T-helper 9 cell (primary cell): ENCODE data around the gene HEATR3.
A peak's percentile ranks its signal among the peaks of the same experiment; 100 is the strongest.

Experiments
- DNase-seq: peaks from one replicate; pipeline ENCODE4 v3.0.0-alpha.2; 2020
- total RNA-seq, 2 donors: gene quantifications; one replicate each; lab custom pipeline; 2026; lab: John Stamatoyannopoulos, UW

HEATR3 gene
- total RNA-seq: 32.8 to 36.0 reads per million in 2 donors

- peak; percentile 90 for DNase-seq
Measured at GRCh38 chr16:50065624-50066481, at the start of gene HEATR3. TSS of gene HEATR3 (plus strand) at chr16:50065970. CDS start at chr16:50066132, 162 bp downstream.

- DNase-seq: no peak
Measured at GRCh38 chr16:50017553-50017952, 48.2 kb upstream of the HEATR3 start.

- no peak for DNase-seq
Measured at GRCh38 chr16:50021544-50021943, 44.2 kb upstream of the HEATR3 start.

GRCh38 chr16:50023641-50024040 lies 42.1 kb upstream of the HEATR3 start:
- no peak for DNase-seq

GRCh38 chr16:50024207-50024606 lies 41.6 kb upstream of the HEATR3 start:
- no peak for DNase-seq

GRCh38 chr16:50024684-50025536 lies 40.9 kb upstream of the HEATR3 start, which contains the start of gene CNEP1R1:
TSS of gene CNEP1R1 (plus strand) at chr16:50025225. CDS start at chr16:50025316, 91 bp downstream.
- DNase-seq: peak; percentile 81

GRCh38 chr16:50025537-50025931 lies 40.2 kb upstream of the HEATR3 start:
- peak; percentile 6 for DNase-seq

GRCh38 chr16:50027829-50028228 lies 37.9 kb upstream of the HEATR3 start:
- no peak for DNase-seq

- DNase-seq: no peak
Measured at GRCh38 chr16:50035468-50035992, 30.2 kb upstream of the HEATR3 start.

- DNase-seq: no peak
Measured at GRCh38 chr16:50036426-50036825, 29.3 kb upstream of the HEATR3 start.

- no peak for DNase-seq
Measured at GRCh38 chr16:50037662-50038220, 28.0 kb upstream of the HEATR3 start.

GRCh38 chr16:50038286-50038685 lies 27.5 kb upstream of the HEATR3 start:
- no peak for DNase-seq

- no peak for DNase-seq
Measured at GRCh38 chr16:50038756-50039529, 26.8 kb upstream of the HEATR3 start.

GRCh38 chr16:50040018-50040417 lies 25.8 kb upstream of the HEATR3 start:
- DNase-seq: no peak

GRCh38 chr16:50040710-50041109 lies 25.1 kb upstream of the HEATR3 start:
- no peak for DNase-seq

GRCh38 chr16:50043358-50043757 lies 22.4 kb upstream of the HEATR3 start:
- DNase-seq: no peak

GRCh38 chr16:50045412-50045811 lies 20.4 kb upstream of the HEATR3 start:
- no peak for DNase-seq

GRCh38 chr16:50046853-50047252 lies 18.9 kb upstream of the HEATR3 start:
- no peak for DNase-seq

- no peak for DNase-seq
Measured at GRCh38 chr16:50047864-50048263, 17.9 kb upstream of the HEATR3 start.

- no peak for DNase-seq
Measured at GRCh38 chr16:50050802-50051201, 15.0 kb upstream of the HEATR3 start.

- DNase-seq: no peak
Measured at GRCh38 chr16:50056226-50056625, 9.5 kb upstream of the HEATR3 start.
